Stomach (tissue), 9 donors: Measurements from ENCODE around the gene INPP5J. TPM values are rescaled to one million over a fixed set of nuclear protein-coding genes. Genes with fewer than 3 reads are reported as not detected.

ENCODE experiments used
- DNase-seq, 2 donors: peaks; one replicate each; pipeline versions ENCODE4 v3.0.0 to v3.0.0-alpha.2; 2013 to 2019
- H3K27ac ChIP-seq, 5 donors: fragments of 200-600 bp in 4 of 5; sonication (generic) in 4 of 5; one replicate each; pipeline ENCODE4 v1.5.1; 2013 to 2019; ENCODE audit warnings: mild to moderate bottlenecking in 1 of 5, moderate library complexity in 1 of 5
- H3K27me3 ChIP-seq, 3 donors: fragments of 200-600 bp; sonication (generic); one replicate each; pipeline ENCODE4 v1.5.1; 2017 to 2019; ENCODE audit warnings: mixed run types in 1 of 3
- H3K36me3 ChIP-seq, 4 donors: fragments of 200-600 bp; sonication (generic); 1 replicate in 3 of 4; 2 replicates in 1 of 4; pipeline ENCODE4 v1.5.1; 2016 to 2019
- H3K4me1 ChIP-seq, 4 donors: fragments of 200-600 bp; sonication (generic); one replicate each; pipeline ENCODE4 v1.5.1; 2016 to 2019
- H3K4me3 ChIP-seq, 4 donors: fragments of 200-600 bp; sonication (generic) in 3 of 4; one replicate each; pipeline ENCODE4 v1.5.1; 2016 to 2019; ENCODE audit warnings: mild to moderate bottlenecking in 1 of 4
- H3K9me3 ChIP-seq, 4 donors: fragments of 200-600 bp; sonication (generic); one replicate each; pipeline ENCODE4 v1.5.1; 2016 to 2019
- CTCF ChIP-seq, 7 experiments: fragments of 450-650 bp in 4 of 7; fragments of 200-600 bp in 3 of 7; sonication (generic) in 3 of 7; IDR thresholded peaks; one replicate each; pipeline ENCODE4 v1.5.1; 2016 to 2019; ENCODE audit warnings: antibody characterized with exemption in 7 of 7, control low read depth in 2 of 7, mild to moderate bottlenecking in 1 of 7
- EP300 ChIP-seq: sonication (generic); formaldehyde crosslinking; IDR thresholded peaks from one replicate; pipeline ENCODE4 v1.6.1; 2017; ENCODE audit warnings: antibody characterized with exemption
- POLR2A ChIP-seq, 4 donors: fragments of 450-650 bp; IDR thresholded peaks; one replicate each; pipeline ENCODE4 v1.6.1; 2016; ENCODE audit warnings: antibody characterized with exemption in 4 of 4, control low read depth in 2 of 4, mild to moderate bottlenecking in 1 of 4, moderate library complexity in 1 of 4
- POLR2AphosphoS5 ChIP-seq, 3 donors: sonication (generic); formaldehyde crosslinking; IDR thresholded peaks; one replicate each; pipeline ENCODE4 v1.6.1; 2016; ENCODE audit warnings: antibody characterized with exemption in 3 of 3
- WGBS, 5 donors: extraction: QIAGEN DNeasy Blood & Tissue Kit in 3 of 5; methylation state at CpG; one replicate each; pipeline versions ENCODE4 v1.1.5 to v1.1.7; 2013 to 2018; 5-methylcytosine and 5-hydroxymethylcytosine counted together
- intact Hi-C: fragments of 100-400 bp; cut with DNase I; formaldehyde crosslinking; loops from one replicate; pipeline ENCODE4 v1.15.1; 2023; ENCODE audit warnings: low total_unique reads
- polyA plus RNA-seq, 3 donors: library from polyadenylated mRNA; stranded (reverse); fragments of 200-250 nt; gene quantifications; one replicate each; pipeline ENCODE4 v1.2.3, GENCODE V29; 2013
- total RNA-seq, 5 donors: library from RNA; depleted of rRNA; stranded (reverse); fragments of >200 nt; gene quantifications; one replicate each; pipeline versions ENCODE4 v1.1.0 to v1.2.3, GENCODE V29; 2014 to 2016
- donor health status: healthy with polysubstance abuse.
- donor health status: Bipolar disorder and iron deficiency.
- donor health status: healthy.

Gene INPP5J
- total and polyA plus RNA-seq, 8 donors, result 1.8 to 34.4 (median 9.3) TPM

GRCh38 chr22:31084811-31085492 is 37.8 kb upstream of the INPP5J start:
- Histone ChIP-seq H3K27ac (peak overlapping the region; percentile 89 to 96 (median 95)), H3K9me3 (no peaks in the 10 kb centered on the region), H3K4me3 (peak overlapping the region; percentile 53 to 77 (median 62)), H3K4me1 (peaks cover 54 to 90% (median 78%) of the 10 kb centered on the region in 4 donors), H3K27me3 (no peaks in the 10 kb centered on the region), H3K36me3 (peaks cover 25 to 33% (median 26%) of the 10 kb centered on the region in 4 donors)
- DNase-seq, result peak; percentile 91 to 95
- no peak for TF ChIP-seq EP300
- no peak for TF ChIP-seq POLR2A (IDR thresholded peaks at IDR 0.05)
- TF ChIP-seq POLR2AphosphoS5 (IDR thresholded peaks at IDR 0.05), result peak; percentile 64 to 82 (median 71)
- peak in 5 of 7 experiments; percentile 63 to 94 (median 79) for TF ChIP-seq CTCF (IDR thresholded peaks at IDR 0.05)
- 0% methylated on average over 16 to 69 of the region's 69 CpGs for WGBS, 5 donors
- intact Hi-C loops, result loop anchor here (5.0 kb wide), 1 partner anchor 138 kb away; no protein-coding TSS in a partner anchor

GRCh38 chr22:31085493-31085824 is 37.3 kb upstream of the INPP5J start:
- Histone ChIP-seq H3K36me3 (peaks cover 30 to 38% (median 31%) of the 10 kb centered on the region in 4 donors), H3K4me3 (peak overlapping the region; percentile 53 to 77 (median 62)), H3K27ac (peak overlapping the region; percentile 89 to 96 (median 95)), H3K4me1 (peaks cover 50 to 89% (median 76%) of the 10 kb centered on the region in 4 donors), H3K9me3 (no peaks in the 10 kb centered on the region), H3K27me3 (no peaks in the 10 kb centered on the region)
- no peak for TF ChIP-seq POLR2A (IDR thresholded peaks at IDR 0.05)
- peak in 1 of 7 experiments; percentile 6 for TF ChIP-seq CTCF (IDR thresholded peaks at IDR 0.05)
- TF ChIP-seq EP300, result no peak
- TF ChIP-seq POLR2AphosphoS5 (IDR thresholded peaks at IDR 0.05), result no peak
- 7 to 22% (median 8%) methylated on average over 6 to 13 of the region's 13 CpGs for WGBS, 5 donors
- peak in 1 of 2 donors; percentile 79 for DNase-seq
- intact Hi-C loops, result loop anchor here (5.0 kb wide), 1 partner anchor 138 kb away; no protein-coding TSS in a partner anchor

- H3K9me3 ChIP-seq, result no peaks in the 10 kb centered on the region
- 53 to 89% (median 76%) methylated on average over 3 of the region's 3 CpGs for WGBS, 5 donors
- H3K27ac ChIP-seq, result peak overlapping the region; percentile 89 to 96 (median 95)
- intact Hi-C loops, result loop anchor here (5.0 kb wide), 1 partner anchor 139 kb away; no protein-coding TSS in a partner anchor
- no peak for TF ChIP-seq EP300
- no peak for TF ChIP-seq POLR2AphosphoS5 (IDR thresholded peaks at IDR 0.05)
- TF ChIP-seq POLR2A (IDR thresholded peaks at IDR 0.05), result no peak
- TF ChIP-seq CTCF (IDR thresholded peaks at IDR 0.05), result no peak
- H3K4me1 ChIP-seq, result peaks cover 48 to 89% (median 73%) of the 10 kb centered on the region in 4 donors
- H3K27me3 ChIP-seq, result no peaks in the 10 kb centered on the region
- H3K4me3 ChIP-seq, result peak overlapping the region in 3 of 4 donors; percentile 53 to 70 (median 54)
- peaks cover 35 to 43% (median 36%) of the 10 kb centered on the region in 4 donors for H3K36me3 ChIP-seq
- DNase-seq, result no peak
Measured at GRCh38 chr22:31085928-31086327, 36.8 kb upstream of the INPP5J start.

- intact Hi-C loops, result loop anchor here (5.0 kb wide), 1 partner anchor 140 kb away; no protein-coding TSS in a partner anchor
- Histone ChIP-seq H3K36me3 (peaks cover 44 to 52% (median 45%) of the 10 kb centered on the region in 4 donors), H3K27ac (peak overlapping the region in 4 of 5 donors; percentile 89 to 96 (median 95)), H3K4me3 (no peak overlapping the region), H3K4me1 (peaks cover 48 to 90% (median 74%) of the 10 kb centered on the region in 4 donors), H3K27me3 (no peaks in the 10 kb centered on the region), H3K9me3 (no peaks in the 10 kb centered on the region)
- DNase-seq, result no peak
- TF ChIP-seq POLR2AphosphoS5 (IDR thresholded peaks at IDR 0.05), result no peak
- no peak for TF ChIP-seq EP300
- 32 to 47% (median 42%) methylated on average over 7 to 8 of the region's 8 CpGs for WGBS, 5 donors
Measured at GRCh38 chr22:31086703-31087330, 35.9 kb upstream of the INPP5J start.
